Measurements from ENCODE around the gene SAPCD2. TPM values are rescaled to one million over a fixed set of nuclear protein-coding genes. Genes with fewer than 3 reads are reported as not detected.
A peak's percentile ranks its signal among the peaks of the same experiment; 100 is the strongest.

Gene SAPCD2
- total RNA-seq, 4 donors from 2014 or later, result 0.27 to 1.0 (median 0.72) TPM

GRCh38 chr9:137046088-137046787, 24.1 kb downstream of the SAPCD2 start, which contains the start of gene NPDC1:
Gene NPDC1 (minus strand): TSS chr9:137046177. CDS start chr9:137045989, 188 bp downstream.
- H3K27ac ChIP-seq, result peak within 1 kb of the TSS in 1 of 3 donors; percentile 56
- 1% methylated on average over 24 to 26 of the region's 57 CpGs for WGBS, 2 donors
- intact Hi-C loops (cut with DNase I), result no loop called here
- H3K27me3 ChIP-seq, result peaks cover 20% of the 10 kb centered on the region
- peak within 1 kb of the TSS; percentile 15 to 37 (median 35) for H3K4me3 ChIP-seq (replicated peaks in 1 of 3)
- H3K4me1 ChIP-seq, result peaks cover 6 to 19% of the 10 kb centered on the region in 2 donors
- TF ChIP-seq CTCF (IDR thresholded peaks at IDR 0.05) (peak; percentile 59 to 88 (median 76)), POLR2A (IDR thresholded peaks at IDR 0.05) (no peak)
- no peaks in the 10 kb centered on the region for H3K36me3 ChIP-seq
- H3K9me3 ChIP-seq, result no peaks in the 10 kb centered on the region
- DNase-seq, result peak; percentile 86

- DNase-seq, result no peak
- 0 to 2% methylated on average over 23 to 25 of the region's 96 CpGs for WGBS, 2 donors
- Histone ChIP-seq H3K36me3 (no peaks in the 10 kb centered on the region), H3K4me3 (replicated peaks in 1 of 3) (peak overlapping the region; percentile 15 to 37 (median 35)), H3K27me3 (peaks cover 20% of the 10 kb centered on the region), H3K27ac (peak overlapping the region in 1 of 3 donors; percentile 24), H3K9me3 (no peaks in the 10 kb centered on the region), H3K4me1 (peaks cover 6 to 19% of the 10 kb centered on the region in 2 donors)
- intact Hi-C loops (cut with DNase I), result no loop called here
- TF ChIP-seq POLR2A (IDR thresholded peaks at IDR 0.05) (no peak), CTCF (IDR thresholded peaks at IDR 0.05) (no peak)
Measured at GRCh38 chr9:137045294-137046087, 24.9 kb downstream of the SAPCD2 start.

GRCh38 chr9:137044502-137045177, 25.7 kb downstream of the SAPCD2 start:
- 45 to 63% methylated on average over 8 to 12 of the region's 18 CpGs for WGBS, 2 donors
- no peaks in the 10 kb centered on the region for H3K9me3 ChIP-seq
- H3K27ac ChIP-seq, result peak overlapping the region in 1 of 3 donors; percentile 48
- H3K27me3 ChIP-seq, result peaks cover 20% of the 10 kb centered on the region
- peaks cover 0 to 3% of the 10 kb centered on the region in 2 donors for H3K36me3 ChIP-seq
- DNase-seq, result no peak
- intact Hi-C loops (cut with DNase I), result no loop called here
- TF ChIP-seq CTCF (IDR thresholded peaks at IDR 0.05) (no peak), POLR2A (IDR thresholded peaks at IDR 0.05) (no peak)
- peaks cover 6 to 19% of the 10 kb centered on the region in 2 donors for H3K4me1 ChIP-seq
- peak overlapping the region in 1 of 3 donors; percentile 37 for H3K4me3 ChIP-seq (replicated peaks in 1 of 3)

- Histone ChIP-seq H3K4me1 (peaks cover 6 to 19% of the 10 kb centered on the region in 2 donors), H3K27ac (peak overlapping the region in 1 of 3 donors; percentile 48), H3K36me3 (peaks cover 0 to 8% of the 10 kb centered on the region in 2 donors), H3K9me3 (no peaks in the 10 kb centered on the region), H3K4me3 (replicated peaks in 1 of 3) (peak overlapping the region in 1 of 3 donors; percentile 3), H3K27me3 (peaks cover 15% of the 10 kb centered on the region)
- WGBS, 2 donors, result 86 to 87% methylated on average over 10 of the region's 12 CpGs
- intact Hi-C loops (cut with DNase I), result no loop called here
- TF ChIP-seq POLR2A (IDR thresholded peaks at IDR 0.05) (no peak), CTCF (IDR thresholded peaks at IDR 0.05) (no peak)
- DNase-seq, result no peak
Measured at GRCh38 chr9:137044037-137044436, 26.3 kb downstream of the SAPCD2 start.
